Type B pancreatic cell (in vitro differentiated cells): Measurements from ENCODE around the gene KCNK17. TPM values are rescaled to one million over a fixed set of nuclear protein-coding genes. Genes with fewer than 3 reads are reported as not detected.

Source experiments
- DNase-seq: peaks from one replicate; pipeline ENCODE4 v3.0.0; 2021; ENCODE audit warnings: mixed read lengths; ENCODE audit not compliant: unreplicated experiment; ENCODE audit errors: extremely low spot score
- H3K27ac Mint-ChIP-seq: 2 replicates; pipeline ENCODE4 v1.8.0; 2021; ENCODE audit warnings: mild to moderate bottlenecking, mixed read lengths
- H3K27me3 Mint-ChIP-seq: 2 replicates; pipeline ENCODE4 v1.8.0; 2021; ENCODE audit warnings: mixed read lengths
- H3K36me3 Mint-ChIP-seq: 2 replicates; pipeline ENCODE4 v1.8.0; 2021; ENCODE audit warnings: mixed read lengths
- H3K4me1 Mint-ChIP-seq: one replicate; pipeline ENCODE4 v1.8.0; 2021; ENCODE audit warnings: mixed read lengths; ENCODE audit not compliant: unreplicated experiment
- H3K4me3 Mint-ChIP-seq: 2 replicates; pipeline ENCODE4 v1.8.0; 2021; ENCODE audit warnings: mild to moderate bottlenecking, mixed read lengths
- H3K9me3 Mint-ChIP-seq: 2 replicates; pipeline ENCODE4 v1.8.0; 2021; ENCODE audit warnings: mixed read lengths
- CTCF ChIP-seq: fragments of 200-600 bp; sonication (generic); conservative IDR thresholded peaks from 2 replicates; pipeline ENCODE4 v1.5.0; 2021; ENCODE audit warnings: antibody characterized with exemption, mild to moderate bottlenecking
- long read RNA-seq: library from polyadenylated mRNA; unstranded; transcript quantifications from one replicate; pipeline ENCODE4 v2.0.0, GENCODE V29; 2020
- total RNA-seq: library from RNA; stranded (reverse); gene quantifications from 2 replicates; pipeline ENCODE4 v1.2.1, GENCODE V29; 2021; ENCODE audit warnings: low replicate concordance

The KCNK17 gene, protein sequence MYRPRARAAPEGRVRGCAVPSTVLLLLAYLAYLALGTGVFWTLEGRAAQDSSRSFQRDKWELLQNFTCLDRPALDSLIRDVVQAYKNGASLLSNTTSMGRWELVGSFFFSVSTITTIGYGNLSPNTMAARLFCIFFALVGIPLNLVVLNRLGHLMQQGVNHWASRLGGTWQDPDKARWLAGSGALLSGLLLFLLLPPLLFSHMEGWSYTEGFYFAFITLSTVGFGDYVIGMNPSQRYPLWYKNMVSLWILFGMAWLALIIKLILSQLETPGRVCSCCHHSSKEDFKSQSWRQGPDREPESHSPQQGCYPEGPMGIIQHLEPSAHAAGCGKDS
- 9.9 and 18.6 TPM in 2 replicates for total RNA-seq
- long read RNA-seq, transcript KCNK17-201 (5 exons, 1,658 nt), result major isoform, 16 of 26 reads
- long read RNA-seq, partial matches to known transcripts, result 2 of 26 reads
- long read RNA-seq, other reads (novel, unspliced or antisense), result 8 of 26 reads

DNA sequence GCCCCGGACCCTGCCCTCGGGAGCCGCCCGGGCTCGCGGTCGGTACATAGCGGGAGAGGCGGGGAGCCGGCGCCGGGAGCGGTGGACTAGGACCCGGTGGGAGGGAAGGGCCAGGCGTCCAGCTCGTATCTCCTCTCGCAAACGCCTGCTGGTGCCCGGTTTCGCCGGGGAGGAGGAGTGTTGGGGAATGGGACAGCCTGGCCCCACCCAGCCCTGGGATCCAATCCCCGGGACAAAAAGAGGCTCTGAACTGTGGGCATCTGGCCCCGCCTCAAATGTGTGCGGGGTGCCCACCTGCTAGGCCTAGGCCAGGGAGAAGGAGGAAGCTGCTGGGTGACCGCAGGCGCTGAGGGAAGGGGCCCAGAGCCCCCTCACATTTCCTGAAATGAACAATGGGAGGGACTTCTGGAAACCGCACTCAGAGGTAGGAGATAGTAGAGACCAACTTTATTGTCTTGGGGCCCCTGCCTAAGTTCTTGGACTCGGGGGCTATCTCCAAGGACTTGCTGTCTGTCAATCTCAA, at the start of gene KCNK17:
KCNK17 (minus strand) TSS at position 147 of the 523 bp plus-strand sequence; CDS start at position 48, 99 bp downstream.
- no peak for DNase-seq
- H3K4me1 Mint-ChIP-seq, result peaks cover 5% of the 10 kb centered on the region
- peak within 1 kb of the TSS; percentile 72 for H3K4me3 Mint-ChIP-seq

DNA sequence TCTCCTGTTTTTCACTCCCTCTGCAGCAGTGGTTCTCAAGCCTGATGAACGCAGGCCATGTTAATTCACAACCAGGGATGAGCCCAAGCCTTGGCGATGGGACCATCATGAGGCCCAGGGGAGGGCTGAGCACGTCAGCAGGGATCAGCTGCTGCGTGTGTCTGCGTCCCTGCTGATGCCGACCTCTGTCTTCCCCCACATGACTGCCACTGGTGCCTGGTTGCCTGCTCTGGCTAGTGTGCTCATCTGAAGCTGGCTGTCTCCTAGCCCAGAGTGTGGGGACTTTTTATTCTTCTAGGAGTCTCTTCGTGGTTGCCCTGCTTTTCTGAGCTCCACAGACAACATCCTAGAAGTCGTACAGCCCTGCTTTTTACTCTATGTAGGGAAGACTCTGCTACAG, 49.1 kb upstream of the KCNK17 start:
- TF ChIP-seq CTCF, result no peak
- Mint-ChIP-seq H3K27ac (no peak overlapping the region), H3K9me3 (no peaks in the 10 kb centered on the region), H3K36me3 (no peaks in the 10 kb centered on the region), H3K27me3 (peaks cover 9% of the 10 kb centered on the region), H3K4me1 (peaks cover 26% of the 10 kb centered on the region), H3K4me3 (no peak overlapping the region)
- DNase-seq, result no peak

More for the DNA sequence above, at the start of gene KCNK17:
- no peaks in the 10 kb centered on the region for H3K9me3 Mint-ChIP-seq
- peaks cover 86% of the 10 kb centered on the region for H3K27me3 Mint-ChIP-seq
- peaks cover 4% of the 10 kb centered on the region for H3K36me3 Mint-ChIP-seq
- no peak for TF ChIP-seq CTCF
- H3K27ac Mint-ChIP-seq, result no peak within 1 kb of the TSS

DNA sequence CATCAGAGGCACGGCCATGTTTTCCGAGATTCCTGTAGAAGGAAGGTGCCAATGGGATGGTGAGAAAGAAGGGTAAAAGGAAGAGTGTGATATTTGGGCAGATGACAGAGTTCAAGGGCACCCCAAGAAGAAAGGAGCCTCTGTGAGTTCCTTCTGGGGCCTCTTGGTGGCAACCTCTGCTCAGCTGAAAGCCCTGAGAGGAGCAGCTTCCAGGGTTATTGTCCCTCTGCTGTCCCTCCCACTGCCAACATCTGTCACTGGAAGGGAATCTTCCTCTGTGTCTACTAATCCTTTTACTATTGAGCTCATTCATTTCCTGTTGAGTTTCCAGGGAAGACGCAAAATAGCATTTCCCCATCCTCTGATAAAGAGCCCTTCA, 48.3 kb upstream of the KCNK17 start:
- no peaks in the 10 kb centered on the region for H3K36me3 Mint-ChIP-seq
- H3K9me3 Mint-ChIP-seq, result no peaks in the 10 kb centered on the region
- DNase-seq, result no peak
- no peak overlapping the region for H3K27ac Mint-ChIP-seq
- H3K4me3 Mint-ChIP-seq, result no peak overlapping the region
- TF ChIP-seq CTCF, result no peak
- peaks cover 26% of the 10 kb centered on the region for H3K4me1 Mint-ChIP-seq
- peaks cover 9% of the 10 kb centered on the region for H3K27me3 Mint-ChIP-seq

DNA sequence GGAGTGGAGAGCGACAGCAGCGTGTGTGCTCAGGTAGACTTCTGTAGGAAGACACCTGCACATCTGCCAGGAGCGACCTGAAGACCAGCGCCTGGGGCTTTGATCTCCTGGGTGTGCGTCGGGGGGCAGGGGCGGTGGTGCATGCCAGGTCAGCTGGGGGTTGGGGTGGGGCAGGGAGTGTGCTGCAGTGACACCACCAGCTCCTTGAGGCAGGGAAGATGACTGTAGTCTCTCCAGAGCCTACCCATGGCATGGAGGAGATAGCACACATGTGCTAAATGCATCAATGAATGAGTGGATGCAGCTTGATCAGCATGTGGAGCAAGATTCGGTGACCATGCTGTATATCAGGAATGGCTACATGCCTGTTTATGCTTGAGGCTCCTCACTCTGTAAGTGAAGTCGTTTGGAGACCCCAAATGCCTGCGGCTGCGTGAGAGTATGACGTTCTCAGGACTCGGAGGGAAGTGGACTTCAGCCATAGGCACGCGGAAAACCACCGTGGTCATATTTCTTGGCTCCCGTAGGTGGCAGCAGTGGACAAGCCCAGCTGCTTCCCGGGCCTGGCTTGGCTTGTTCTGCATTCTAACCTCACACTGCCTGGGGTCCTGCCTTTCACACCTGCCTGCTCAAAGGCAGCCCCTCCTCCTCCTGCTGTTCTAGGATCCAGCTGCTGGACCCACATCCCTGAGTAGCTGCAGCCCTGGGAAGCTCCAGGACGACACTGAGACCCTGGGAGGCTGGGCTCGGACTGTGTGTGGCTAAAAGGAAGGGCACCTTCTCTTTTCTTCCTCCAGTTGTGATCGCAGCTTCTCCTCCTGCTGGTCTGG, 47.7 kb upstream of the KCNK17 start:
- DNase-seq, result no peak
- H3K36me3 Mint-ChIP-seq, result no peaks in the 10 kb centered on the region
- H3K4me1 Mint-ChIP-seq, result peaks cover 19% of the 10 kb centered on the region
- no peak overlapping the region for H3K4me3 Mint-ChIP-seq
- peaks cover 9% of the 10 kb centered on the region for H3K27me3 Mint-ChIP-seq
- no peak overlapping the region for H3K27ac Mint-ChIP-seq
- no peaks in the 10 kb centered on the region for H3K9me3 Mint-ChIP-seq
- peak; percentile 87 for TF ChIP-seq CTCF

GRCh38 chr6:39360378-39360777, 46.2 kb upstream of the KCNK17 start:
- Mint-ChIP-seq H3K27ac (no peak overlapping the region), H3K4me3 (no peak overlapping the region), H3K27me3 (peaks cover 8% of the 10 kb centered on the region), H3K4me1 (peaks cover 13% of the 10 kb centered on the region), H3K36me3 (no peaks in the 10 kb centered on the region), H3K9me3 (no peaks in the 10 kb centered on the region)
- DNase-seq, result no peak
- no peak for TF ChIP-seq CTCF
